Osteocyte (in vitro differentiated cells): Measurements from ENCODE around the gene PRKG1. TPM values are rescaled to one million over a fixed set of nuclear protein-coding genes. Genes with fewer than 3 reads are reported as not detected.

Experiments used
- DNase-seq: peaks from one replicate; pipeline ENCODE4 v3.0.0; 2021; ENCODE audit warnings: mixed read lengths; ENCODE audit not compliant: unreplicated experiment; ENCODE audit errors: extremely low spot score
- H3K27ac Mint-ChIP-seq: one replicate; pipeline ENCODE4 v1.8.0; 2021; ENCODE audit warnings: mild to moderate bottlenecking, mixed read lengths; ENCODE audit not compliant: unreplicated experiment
- H3K27me3 Mint-ChIP-seq: one replicate; pipeline ENCODE4 v1.8.0; 2021; ENCODE audit warnings: mixed read lengths; ENCODE audit not compliant: unreplicated experiment
- H3K36me3 Mint-ChIP-seq: one replicate; pipeline ENCODE4 v1.8.0; 2021; ENCODE audit warnings: mixed read lengths; ENCODE audit not compliant: unreplicated experiment
- H3K4me1 Mint-ChIP-seq: one replicate; pipeline ENCODE4 v1.8.0; 2021; ENCODE audit warnings: mixed read lengths; ENCODE audit not compliant: unreplicated experiment
- H3K4me3 Mint-ChIP-seq: one replicate; pipeline ENCODE4 v1.8.0; 2021; ENCODE audit warnings: mild to moderate bottlenecking, moderate library complexity, mixed read lengths; ENCODE audit not compliant: unreplicated experiment
- H3K9me3 Mint-ChIP-seq: one replicate; pipeline ENCODE4 v1.8.0; 2021; ENCODE audit warnings: mixed read lengths; ENCODE audit not compliant: unreplicated experiment
- total RNA-seq: library from RNA; stranded (reverse); gene quantifications from 2 replicates; pipeline ENCODE4 v1.2.1, GENCODE V29; 2021
- TF ChIP-seq, protein P1 (sequence below): fragments of 200-600 bp; sonication (generic); IDR thresholded peaks from 2 replicates; pipeline ENCODE4 v1.5.0; 2021; ENCODE audit warnings: antibody characterized with exemption, mild to moderate bottlenecking, moderate library complexity

The PRKG1 gene
- total RNA-seq, 1 donor from 2014 or later = 10.8 TPM

DNA sequence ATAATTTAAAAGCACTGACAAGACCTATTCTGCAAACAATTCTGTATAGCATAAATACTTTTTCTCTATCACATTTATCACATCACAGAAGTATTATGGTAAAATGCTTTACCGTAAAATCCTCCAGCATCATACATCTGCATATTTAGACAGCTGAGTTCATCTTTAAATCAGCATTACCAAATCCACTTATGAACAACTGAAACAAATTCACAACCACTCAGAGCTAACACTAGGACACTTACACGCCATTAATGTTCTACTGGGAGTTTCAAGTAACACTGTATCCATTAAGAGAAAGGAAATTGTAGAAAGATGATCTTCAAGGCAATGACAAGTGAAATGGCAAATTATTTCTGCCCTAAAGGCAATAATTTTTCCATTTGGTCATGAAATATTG, 1134.1 kb downstream of the PRKG1 start:
- Mint-ChIP-seq H3K27ac (peak overlapping the region; percentile 39), H3K36me3 (no peaks in the 10 kb centered on the region), H3K9me3 (no peaks in the 10 kb centered on the region), H3K4me1 (peaks cover 10% of the 10 kb centered on the region), H3K27me3 (no peaks in the 10 kb centered on the region), H3K4me3 (no peak overlapping the region)
- no peak for DNase-seq
- TF ChIP-seq, protein P1, sequence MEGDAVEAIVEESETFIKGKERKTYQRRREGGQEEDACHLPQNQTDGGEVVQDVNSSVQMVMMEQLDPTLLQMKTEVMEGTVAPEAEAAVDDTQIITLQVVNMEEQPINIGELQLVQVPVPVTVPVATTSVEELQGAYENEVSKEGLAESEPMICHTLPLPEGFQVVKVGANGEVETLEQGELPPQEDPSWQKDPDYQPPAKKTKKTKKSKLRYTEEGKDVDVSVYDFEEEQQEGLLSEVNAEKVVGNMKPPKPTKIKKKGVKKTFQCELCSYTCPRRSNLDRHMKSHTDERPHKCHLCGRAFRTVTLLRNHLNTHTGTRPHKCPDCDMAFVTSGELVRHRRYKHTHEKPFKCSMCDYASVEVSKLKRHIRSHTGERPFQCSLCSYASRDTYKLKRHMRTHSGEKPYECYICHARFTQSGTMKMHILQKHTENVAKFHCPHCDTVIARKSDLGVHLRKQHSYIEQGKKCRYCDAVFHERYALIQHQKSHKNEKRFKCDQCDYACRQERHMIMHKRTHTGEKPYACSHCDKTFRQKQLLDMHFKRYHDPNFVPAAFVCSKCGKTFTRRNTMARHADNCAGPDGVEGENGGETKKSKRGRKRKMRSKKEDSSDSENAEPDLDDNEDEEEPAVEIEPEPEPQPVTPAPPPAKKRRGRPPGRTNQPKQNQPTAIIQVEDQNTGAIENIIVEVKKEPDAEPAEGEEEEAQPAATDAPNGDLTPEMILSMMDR = no peak

DNA sequence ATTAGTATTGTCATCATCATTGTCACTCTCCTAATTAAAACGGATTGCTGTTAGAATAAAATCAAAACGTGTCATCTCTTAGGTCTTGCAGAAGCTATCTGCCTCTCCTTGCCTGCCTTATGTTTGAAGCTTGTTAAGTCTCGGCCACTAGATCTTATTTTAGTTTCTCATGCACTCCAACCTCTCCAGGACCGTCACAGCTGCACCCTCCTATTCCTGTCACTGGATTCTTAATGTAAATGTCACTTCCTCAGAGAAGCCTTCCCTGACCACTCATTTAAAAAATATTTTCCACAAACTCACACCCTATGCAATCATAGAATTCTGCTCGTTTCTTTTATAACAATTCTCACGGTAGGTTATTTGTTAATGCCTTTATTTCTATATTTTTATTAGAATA, 1135.9 kb downstream of the PRKG1 start:
- H3K4me3 Mint-ChIP-seq = no peak overlapping the region
- TF ChIP-seq, protein P1 = no peak
- DNase-seq = no peak
- H3K27me3 Mint-ChIP-seq = no peaks in the 10 kb centered on the region
- peaks cover 10% of the 10 kb centered on the region for H3K4me1 Mint-ChIP-seq
- no peaks in the 10 kb centered on the region for H3K36me3 Mint-ChIP-seq
- H3K27ac Mint-ChIP-seq = no peak overlapping the region
- H3K9me3 Mint-ChIP-seq = no peaks in the 10 kb centered on the region

DNA sequence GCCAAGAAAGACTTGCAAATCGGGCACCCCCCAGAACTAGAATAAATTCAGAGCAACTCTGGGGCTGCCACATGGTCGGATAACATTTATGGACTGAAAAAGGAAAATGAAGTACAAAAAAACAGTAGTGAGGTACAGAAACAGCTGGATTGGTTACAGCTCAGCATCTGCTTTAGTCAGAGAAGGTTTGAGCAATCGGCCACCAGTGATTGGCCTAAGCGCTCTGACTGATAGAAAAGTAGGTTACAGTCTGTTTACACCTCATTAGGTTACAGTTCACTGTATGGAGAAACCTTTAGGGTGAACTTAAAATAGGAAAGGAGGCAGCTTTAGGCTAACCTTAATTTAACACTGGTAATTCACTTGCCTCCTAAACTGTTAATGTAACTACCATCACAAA, 1137.8 kb downstream of the PRKG1 start:
- Mint-ChIP-seq H3K36me3 (no peaks in the 10 kb centered on the region), H3K27me3 (no peaks in the 10 kb centered on the region), H3K4me3 (no peak overlapping the region), H3K4me1 (peaks cover 25% of the 10 kb centered on the region), H3K27ac (no peak overlapping the region), H3K9me3 (no peaks in the 10 kb centered on the region)
- TF ChIP-seq, protein P1 = no peak
- DNase-seq = no peak

DNA sequence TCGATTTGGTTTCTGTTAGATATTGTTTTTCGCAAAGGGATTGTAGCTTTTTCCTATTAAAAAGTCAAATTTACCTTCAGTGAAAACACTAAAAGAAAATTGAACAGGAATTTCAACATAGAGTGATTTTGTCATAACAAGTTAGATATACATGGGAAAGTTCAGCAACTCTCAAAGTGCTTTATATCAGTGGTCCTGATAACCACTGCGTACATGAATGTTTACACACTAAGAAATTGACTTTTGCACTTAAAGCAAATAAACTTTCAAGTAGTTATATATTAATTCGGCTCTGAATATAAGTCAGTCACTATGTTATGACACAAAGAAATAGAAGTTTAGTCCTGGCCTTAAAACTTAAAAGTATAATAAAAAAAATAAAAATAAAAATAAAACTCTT, 1138.5 kb downstream of the PRKG1 start:
- TF ChIP-seq, protein P1 = no peak
- DNase-seq = no peak
- no peak overlapping the region for H3K4me3 Mint-ChIP-seq
- no peak overlapping the region for H3K27ac Mint-ChIP-seq
- peaks cover 29% of the 10 kb centered on the region for H3K4me1 Mint-ChIP-seq
- H3K9me3 Mint-ChIP-seq = no peaks in the 10 kb centered on the region
- no peaks in the 10 kb centered on the region for H3K27me3 Mint-ChIP-seq
- H3K36me3 Mint-ChIP-seq = no peaks in the 10 kb centered on the region

DNA sequence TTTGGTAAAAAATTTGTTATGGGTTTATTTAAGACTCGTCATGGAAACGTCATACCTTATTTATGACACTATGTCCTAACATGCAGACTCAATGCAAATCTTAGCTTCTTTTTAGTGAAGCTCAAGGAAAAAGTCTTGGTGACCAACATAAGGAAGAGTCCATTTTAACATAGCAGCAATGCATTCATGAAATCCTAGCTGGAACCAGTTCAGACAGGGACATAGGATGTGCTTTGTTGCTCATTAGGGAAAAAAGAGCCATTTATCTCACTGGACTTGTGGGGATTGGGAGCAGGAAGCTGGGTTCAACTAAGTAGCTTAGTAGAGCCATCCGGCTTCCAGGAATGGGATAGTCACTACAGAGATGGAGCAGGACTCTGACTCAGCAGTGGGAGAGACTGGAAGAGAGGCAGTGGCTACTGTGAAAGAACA, 1139.0 kb downstream of the PRKG1 start:
- Mint-ChIP-seq H3K9me3 (no peaks in the 10 kb centered on the region), H3K27me3 (no peaks in the 10 kb centered on the region), H3K27ac (no peak overlapping the region), H3K4me3 (no peak overlapping the region), H3K4me1 (peaks cover 27% of the 10 kb centered on the region), H3K36me3 (no peaks in the 10 kb centered on the region)
- TF ChIP-seq, protein P1 = no peak
- no peak for DNase-seq
